ENCODE data around the gene PTTG1.

PTTG1 gene

DNA sequence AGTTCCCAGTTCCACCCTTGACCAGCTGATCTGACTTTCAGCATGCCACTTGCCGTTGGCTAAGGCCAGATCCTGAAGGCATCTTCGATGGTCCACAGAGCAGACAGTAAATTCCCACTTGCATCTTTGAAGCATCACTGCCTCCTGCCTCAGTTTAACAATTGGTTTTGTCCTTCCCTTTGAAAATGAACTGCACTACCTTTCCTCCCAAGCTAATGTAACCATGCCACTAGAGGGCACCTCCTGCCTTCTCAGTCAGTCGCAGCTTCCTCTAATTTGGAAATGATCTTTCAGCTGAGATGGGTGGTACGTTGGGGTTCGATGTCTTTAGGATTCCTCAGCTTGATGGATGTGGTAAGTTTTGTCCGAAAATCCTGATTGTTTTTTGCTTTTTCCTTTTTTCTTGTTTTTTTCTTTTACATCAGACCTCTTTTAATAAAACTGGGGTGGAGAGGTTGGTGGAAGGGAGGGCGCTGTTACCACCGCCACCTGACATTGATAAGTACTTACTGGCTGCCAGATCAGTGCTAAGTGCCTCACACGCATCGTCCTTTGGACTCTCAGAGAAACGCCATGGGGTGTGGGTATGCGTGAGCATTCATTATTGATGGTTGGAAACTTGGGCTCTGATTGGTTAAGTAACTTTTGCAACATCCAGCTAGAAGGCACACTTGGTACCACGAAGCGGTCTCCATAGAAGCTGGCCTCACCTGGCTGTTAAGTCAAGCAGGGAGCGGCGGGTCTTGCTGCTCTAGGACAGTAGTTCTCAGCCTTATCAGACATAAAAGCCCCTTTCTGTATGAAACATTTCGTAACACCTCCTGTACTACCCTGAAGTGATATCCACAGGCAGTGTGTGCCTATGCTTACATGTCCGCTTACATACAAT is 16.9 kb downstream of the PTTG1 start:
- Histone ChIP-seq H3K27me3 (ENCODE audit: control insufficient read depth in 2 of 2, insufficient read depth in 2 of 2, low read length in 2 of 2) (no peaks in the 10 kb centered on the region), H3K9ac (ENCODE audit: low read depth in 1 of 2, low read length in 2 of 2) (peak overlapping the region; percentile 56 to 65), H3K4me3 (ENCODE audit: low read length in 2 of 2) (peak overlapping the region; percentile 69 to 80), H3K9me3 (ENCODE audit: control insufficient read depth in 2 of 2, low read length in 2 of 2) (no peaks in the 10 kb centered on the region), H3K4me1 (ENCODE audit: control insufficient read depth in 2 of 2, insufficient read depth in 2 of 2, low read length in 2 of 2) (peaks cover 5 to 8% of the 10 kb centered on the region in 2 donors), H3K36me3 (ENCODE audit: control insufficient read depth in 2 of 2, insufficient read depth in 2 of 2, low read length in 2 of 2) (no peaks in the 10 kb centered on the region), H3K27ac (ENCODE audit: low read depth in 2 of 2, low read length in 2 of 2) (peak overlapping the region; percentile 23 to 35)

DNA sequence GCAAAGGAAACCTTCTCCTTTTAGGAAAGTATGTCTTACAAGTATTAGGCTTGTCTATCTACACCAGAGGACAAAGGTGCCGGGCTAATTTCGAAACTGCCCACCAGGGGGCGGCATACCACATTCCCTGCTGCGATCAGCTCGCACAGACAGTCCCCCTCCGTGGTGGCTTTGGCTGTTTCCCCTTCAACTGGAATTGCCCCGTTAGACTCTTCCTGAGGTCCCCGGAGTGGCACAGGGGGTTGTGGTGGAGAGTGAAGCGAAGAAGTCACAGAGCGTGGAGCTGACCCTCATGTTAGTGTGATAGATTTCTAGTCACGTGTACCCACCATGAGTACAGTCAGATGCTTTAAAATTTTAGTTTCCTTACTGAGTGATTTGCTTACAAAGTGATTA is 17.5 kb downstream of the PTTG1 start:
- Histone ChIP-seq H3K4me3 (ENCODE audit: low read length in 2 of 2) (peak overlapping the region; percentile 69 to 80), H3K27me3 (ENCODE audit: control insufficient read depth in 2 of 2, insufficient read depth in 2 of 2, low read length in 2 of 2) (no peaks in the 10 kb centered on the region), H3K9me3 (ENCODE audit: control insufficient read depth in 2 of 2, low read length in 2 of 2) (no peaks in the 10 kb centered on the region), H3K36me3 (ENCODE audit: control insufficient read depth in 2 of 2, insufficient read depth in 2 of 2, low read length in 2 of 2) (no peaks in the 10 kb centered on the region), H3K4me1 (ENCODE audit: control insufficient read depth in 2 of 2, insufficient read depth in 2 of 2, low read length in 2 of 2) (peaks cover 5 to 8% of the 10 kb centered on the region in 2 donors), H3K9ac (ENCODE audit: low read depth in 1 of 2, low read length in 2 of 2) (peak overlapping the region; percentile 56 to 65), H3K27ac (ENCODE audit: low read depth in 2 of 2, low read length in 2 of 2) (peak overlapping the region; percentile 23 to 35)

DNA sequence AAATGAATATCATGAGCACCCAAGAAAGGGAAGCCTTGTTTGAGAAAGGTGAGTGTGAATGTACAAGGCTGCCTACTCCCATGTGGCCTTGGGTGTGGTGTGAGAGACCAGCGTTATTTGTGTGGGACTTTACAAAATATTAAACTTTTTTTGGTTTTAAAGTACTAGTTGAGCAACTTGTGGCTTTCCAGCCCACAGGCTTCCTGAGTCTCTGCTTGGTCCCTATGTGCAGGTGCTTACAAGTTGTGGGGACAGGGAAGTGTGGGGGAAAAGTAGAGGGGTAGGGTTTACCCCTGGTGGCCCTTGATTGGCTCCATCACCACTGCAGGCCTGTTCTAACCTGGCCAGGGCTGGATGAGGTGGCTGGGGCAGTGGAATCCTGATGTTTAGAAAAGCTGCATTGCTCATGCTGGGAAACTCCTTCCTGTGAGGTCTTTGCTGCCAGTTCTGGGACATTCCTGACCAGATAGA is 19.7 kb downstream of the PTTG1 start:
- Histone ChIP-seq H3K36me3 (ENCODE audit: control insufficient read depth in 2 of 2, insufficient read depth in 2 of 2, low read length in 2 of 2) (no peaks in the 10 kb centered on the region), H3K4me3 (ENCODE audit: low read length in 2 of 2) (no peak overlapping the region), H3K27ac (ENCODE audit: low read depth in 2 of 2, low read length in 2 of 2) (no peak overlapping the region), H3K9ac (ENCODE audit: low read depth in 1 of 2, low read length in 2 of 2) (no peak overlapping the region), H3K4me1 (ENCODE audit: control insufficient read depth in 2 of 2, insufficient read depth in 2 of 2, low read length in 2 of 2) (peaks cover 5 to 8% of the 10 kb centered on the region in 2 donors), H3K9me3 (ENCODE audit: control insufficient read depth in 2 of 2, low read length in 2 of 2) (no peaks in the 10 kb centered on the region), H3K27me3 (ENCODE audit: control insufficient read depth in 2 of 2, insufficient read depth in 2 of 2, low read length in 2 of 2) (no peaks in the 10 kb centered on the region)

DNA sequence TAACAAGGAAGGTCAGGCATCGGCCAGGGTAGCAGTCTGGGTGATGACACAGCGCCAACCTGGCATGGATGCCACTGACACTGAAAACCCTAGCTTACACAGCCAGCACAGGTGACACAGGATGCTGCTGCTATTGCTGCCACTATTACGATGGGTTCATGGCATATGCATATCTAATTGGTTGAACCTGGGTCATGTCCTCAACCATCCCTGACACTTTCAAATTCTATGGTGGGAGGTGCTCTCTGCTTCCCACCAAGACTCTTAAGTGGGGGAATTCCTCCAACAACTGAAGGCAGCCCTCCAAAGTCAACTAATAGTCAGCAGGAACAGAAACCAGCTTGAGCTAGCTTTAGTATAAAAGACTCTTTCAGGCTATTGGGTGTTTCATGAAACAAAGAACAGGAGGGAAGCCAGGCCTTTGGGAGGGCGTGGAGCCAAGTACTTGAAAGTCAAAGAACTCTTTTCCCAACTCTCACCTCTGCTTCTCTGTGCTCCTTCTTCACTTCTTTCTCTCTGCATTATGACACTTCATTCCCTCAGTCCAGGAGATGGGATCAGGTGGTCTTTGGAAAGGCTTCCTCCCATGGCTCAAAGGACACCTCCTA is 21.3 kb downstream of the PTTG1 start:
- Histone ChIP-seq H3K9ac (ENCODE audit: low read depth in 1 of 2, low read length in 2 of 2) (no peak overlapping the region), H3K36me3 (ENCODE audit: control insufficient read depth in 2 of 2, insufficient read depth in 2 of 2, low read length in 2 of 2) (no peaks in the 10 kb centered on the region)

DNA sequence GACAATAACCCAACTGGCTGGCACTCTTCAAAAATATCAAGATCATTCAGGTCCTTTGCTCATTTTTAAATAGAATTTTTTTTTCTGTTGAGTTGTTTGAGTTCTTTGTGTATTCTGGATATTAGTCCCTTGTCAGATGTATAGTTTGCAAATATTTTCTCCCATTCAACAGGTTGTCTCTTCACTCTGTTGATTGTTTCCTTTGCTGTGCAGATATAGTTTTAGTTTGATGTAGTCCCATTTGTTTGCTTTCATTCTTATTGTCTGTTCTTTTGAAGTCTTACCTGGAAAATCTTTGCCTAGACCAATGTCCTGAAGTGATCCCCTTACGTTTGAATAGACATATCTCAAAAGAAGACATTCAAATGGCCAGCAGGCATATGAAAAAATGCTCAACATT is 22.8 kb downstream of the PTTG1 start:
- Histone ChIP-seq H3K36me3 (ENCODE audit: control insufficient read depth in 2 of 2, insufficient read depth in 2 of 2, low read length in 2 of 2) (no peaks in the 10 kb centered on the region), H3K4me1 (ENCODE audit: control insufficient read depth in 2 of 2, insufficient read depth in 2 of 2, low read length in 2 of 2) (peaks cover 0 to under 1% of the 10 kb centered on the region in 2 donors), H3K27ac (ENCODE audit: low read depth in 2 of 2, low read length in 2 of 2) (no peak overlapping the region), H3K9ac (ENCODE audit: low read depth in 1 of 2, low read length in 2 of 2) (no peak overlapping the region), H3K4me3 (ENCODE audit: low read length in 2 of 2) (no peak overlapping the region), H3K27me3 (ENCODE audit: control insufficient read depth in 2 of 2, insufficient read depth in 2 of 2, low read length in 2 of 2) (no peaks in the 10 kb centered on the region), H3K9me3 (ENCODE audit: control insufficient read depth in 2 of 2, low read length in 2 of 2) (no peaks in the 10 kb centered on the region)

More for the DNA sequence above, 21.3 kb downstream of the PTTG1 start:
- Histone ChIP-seq H3K4me1 (ENCODE audit: control insufficient read depth in 2 of 2, insufficient read depth in 2 of 2, low read length in 2 of 2) (peaks cover 5 to 8% of the 10 kb centered on the region in 2 donors), H3K27me3 (ENCODE audit: control insufficient read depth in 2 of 2, insufficient read depth in 2 of 2, low read length in 2 of 2) (no peaks in the 10 kb centered on the region), H3K4me3 (ENCODE audit: low read length in 2 of 2) (no peak overlapping the region), H3K27ac (ENCODE audit: low read depth in 2 of 2, low read length in 2 of 2) (no peak overlapping the region), H3K9me3 (ENCODE audit: control insufficient read depth in 2 of 2, low read length in 2 of 2) (no peaks in the 10 kb centered on the region)

DNA sequence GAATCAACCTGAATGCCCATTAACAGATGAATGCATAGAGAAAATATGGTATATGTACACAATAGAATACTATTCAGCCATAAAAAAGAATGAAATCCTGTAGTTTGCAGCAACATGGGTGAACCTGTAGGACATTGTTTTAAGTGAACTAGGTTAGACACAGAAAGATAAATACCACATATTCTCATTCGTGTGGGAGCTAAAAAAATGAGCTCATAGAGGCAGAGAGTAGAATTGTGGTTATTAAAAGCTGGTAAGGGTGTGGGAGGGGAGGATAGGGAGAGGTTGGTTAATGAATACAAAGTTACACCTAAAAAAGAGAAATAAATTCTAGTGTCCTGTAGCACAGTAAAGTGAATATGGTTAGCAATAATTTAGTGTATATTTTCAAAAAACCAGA is 23.5 kb downstream of the PTTG1 start:
- Histone ChIP-seq H3K4me3 (ENCODE audit: low read length in 2 of 2) (no peak overlapping the region), H3K27me3 (ENCODE audit: control insufficient read depth in 2 of 2, insufficient read depth in 2 of 2, low read length in 2 of 2) (no peaks in the 10 kb centered on the region), H3K4me1 (ENCODE audit: control insufficient read depth in 2 of 2, insufficient read depth in 2 of 2, low read length in 2 of 2) (no peaks in the 10 kb centered on the region), H3K27ac (ENCODE audit: low read depth in 2 of 2, low read length in 2 of 2) (no peak overlapping the region), H3K9ac (ENCODE audit: low read depth in 1 of 2, low read length in 2 of 2) (no peak overlapping the region), H3K36me3 (ENCODE audit: control insufficient read depth in 2 of 2, insufficient read depth in 2 of 2, low read length in 2 of 2) (no peaks in the 10 kb centered on the region), H3K9me3 (ENCODE audit: control insufficient read depth in 2 of 2, low read length in 2 of 2) (no peaks in the 10 kb centered on the region)

DNA sequence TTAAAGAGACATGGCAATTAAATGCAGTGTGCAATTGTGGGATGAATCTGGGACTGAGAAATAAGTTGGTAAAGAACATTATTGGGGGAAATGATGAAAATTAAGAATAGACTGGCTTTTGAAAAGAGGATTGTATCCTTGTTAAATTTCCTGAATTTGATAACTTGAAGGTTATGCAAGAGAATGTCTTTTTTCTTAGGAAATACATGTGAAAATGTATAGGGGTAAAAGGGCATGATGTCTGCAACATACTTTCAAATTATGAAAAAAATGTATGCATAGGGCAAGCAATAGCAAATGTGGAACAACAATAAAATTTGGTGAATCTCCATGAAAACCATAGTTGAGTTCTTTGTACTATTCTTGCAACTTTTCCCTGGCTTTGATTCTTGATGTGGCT is 24.1 kb downstream of the PTTG1 start:
- Histone ChIP-seq H3K27me3 (ENCODE audit: control insufficient read depth in 2 of 2, insufficient read depth in 2 of 2, low read length in 2 of 2) (no peaks in the 10 kb centered on the region), H3K4me3 (ENCODE audit: low read length in 2 of 2) (no peak overlapping the region), H3K9ac (ENCODE audit: low read depth in 1 of 2, low read length in 2 of 2) (no peak overlapping the region), H3K4me1 (ENCODE audit: control insufficient read depth in 2 of 2, insufficient read depth in 2 of 2, low read length in 2 of 2) (no peaks in the 10 kb centered on the region), H3K27ac (ENCODE audit: low read depth in 2 of 2, low read length in 2 of 2) (no peak overlapping the region), H3K36me3 (ENCODE audit: control insufficient read depth in 2 of 2, insufficient read depth in 2 of 2, low read length in 2 of 2) (no peaks in the 10 kb centered on the region), H3K9me3 (ENCODE audit: control insufficient read depth in 2 of 2, low read length in 2 of 2) (no peaks in the 10 kb centered on the region)

DNA sequence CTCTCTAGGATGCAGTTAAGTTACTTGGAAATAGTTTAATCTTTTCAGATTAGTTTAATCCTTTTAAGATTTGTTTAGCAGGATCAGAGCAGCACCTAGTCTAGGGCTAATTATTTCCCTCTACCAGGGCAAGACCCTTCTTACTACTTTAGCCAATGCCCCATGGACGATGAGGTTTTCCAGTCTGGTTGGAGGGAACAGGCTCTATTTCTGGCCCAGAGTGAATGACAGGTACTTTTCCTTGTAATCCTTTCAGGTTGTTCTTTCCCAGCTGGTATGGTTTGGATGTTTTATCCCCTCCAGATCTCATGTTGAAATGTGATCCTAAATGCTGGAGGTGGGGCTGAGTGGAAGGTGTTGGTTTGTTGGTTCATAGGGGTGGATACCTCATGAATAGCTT is 27.2 kb downstream of the PTTG1 start:
- Histone ChIP-seq H3K27ac (ENCODE audit: low read depth in 2 of 2, low read length in 2 of 2) (no peak overlapping the region), H3K36me3 (ENCODE audit: control insufficient read depth in 2 of 2, insufficient read depth in 2 of 2, low read length in 2 of 2) (no peaks in the 10 kb centered on the region)

DNA sequence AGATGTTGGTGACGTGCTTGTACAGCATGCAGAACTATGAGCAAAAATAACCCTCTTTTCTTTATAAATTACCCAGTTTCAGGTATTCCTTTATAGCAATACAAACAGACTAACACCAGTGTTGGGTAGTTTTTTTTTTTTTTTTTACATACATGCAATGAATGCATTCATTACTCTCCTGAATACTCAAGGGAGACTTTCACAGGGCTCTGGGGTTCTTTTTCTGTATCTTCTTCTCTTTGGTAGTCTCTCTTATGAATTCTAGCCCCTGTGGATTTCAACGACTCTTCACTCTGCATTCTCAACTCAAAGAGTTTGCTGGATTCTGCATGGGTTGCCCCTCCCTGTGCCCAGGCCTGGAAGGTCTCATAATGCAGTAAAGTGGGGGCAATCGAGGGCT is 27.8 kb downstream of the PTTG1 start:
- H3K4me1 ChIP-seq (ENCODE audit: control insufficient read depth in 2 of 2, insufficient read depth in 2 of 2, low read length in 2 of 2): no peaks in the 10 kb centered on the region
- no peak overlapping the region for H3K4me3 ChIP-seq (ENCODE audit: low read length in 2 of 2)
- no peaks in the 10 kb centered on the region for H3K9me3 ChIP-seq (ENCODE audit: control insufficient read depth in 2 of 2, low read length in 2 of 2)
- H3K9ac ChIP-seq (ENCODE audit: low read depth in 1 of 2, low read length in 2 of 2): no peak overlapping the region
- H3K27ac ChIP-seq (ENCODE audit: low read depth in 2 of 2, low read length in 2 of 2): no peak overlapping the region
- no peaks in the 10 kb centered on the region for H3K27me3 ChIP-seq (ENCODE audit: control insufficient read depth in 2 of 2, insufficient read depth in 2 of 2, low read length in 2 of 2)
- H3K36me3 ChIP-seq (ENCODE audit: control insufficient read depth in 2 of 2, insufficient read depth in 2 of 2, low read length in 2 of 2): no peaks in the 10 kb centered on the region

More for the DNA sequence above, 27.2 kb downstream of the PTTG1 start:
- H3K9ac ChIP-seq (ENCODE audit: low read depth in 1 of 2, low read length in 2 of 2): no peak overlapping the region
- H3K4me1 ChIP-seq (ENCODE audit: control insufficient read depth in 2 of 2, insufficient read depth in 2 of 2, low read length in 2 of 2): no peaks in the 10 kb centered on the region
- no peaks in the 10 kb centered on the region for H3K27me3 ChIP-seq (ENCODE audit: control insufficient read depth in 2 of 2, insufficient read depth in 2 of 2, low read length in 2 of 2)
- H3K9me3 ChIP-seq (ENCODE audit: control insufficient read depth in 2 of 2, low read length in 2 of 2): no peaks in the 10 kb centered on the region
- no peak overlapping the region for H3K4me3 ChIP-seq (ENCODE audit: low read length in 2 of 2)

DNA sequence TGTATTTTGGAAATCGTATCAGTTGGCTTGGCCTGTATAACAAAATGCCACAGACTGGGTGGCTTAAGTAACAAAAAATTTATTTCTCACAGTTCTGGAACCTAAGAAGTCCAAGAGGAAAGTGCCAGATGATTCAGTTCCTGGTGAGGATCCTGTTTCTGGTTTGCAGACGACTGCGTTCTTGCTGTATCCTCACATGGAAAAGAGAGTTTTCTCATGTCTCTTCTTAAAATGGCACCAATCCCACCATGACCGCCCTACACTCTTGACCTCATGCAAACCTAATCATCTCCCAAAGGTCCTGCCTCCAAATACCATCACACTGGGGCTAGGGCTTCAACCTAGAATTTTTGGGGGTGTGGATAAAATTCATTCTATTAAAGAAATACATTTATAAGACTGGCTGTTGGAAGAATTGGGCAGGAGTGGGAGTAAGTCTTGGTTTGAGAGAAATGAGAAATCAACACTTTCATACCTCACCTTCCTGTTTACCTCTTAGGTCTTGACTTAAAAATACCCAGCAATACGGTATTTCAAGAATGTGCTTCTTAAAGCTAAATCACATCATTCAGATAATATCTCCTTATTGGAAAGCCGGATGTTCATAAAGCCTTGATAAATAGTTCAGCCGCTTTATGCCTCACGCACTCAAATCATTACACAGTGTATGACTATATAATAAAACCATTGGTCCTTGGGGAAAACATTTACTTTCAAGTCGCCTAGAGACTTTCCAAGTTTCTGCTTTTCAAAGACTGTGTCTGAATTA is 28.7 kb downstream of the PTTG1 start:
- H3K9me3 ChIP-seq (ENCODE audit: control insufficient read depth in 2 of 2, low read length in 2 of 2): no peaks in the 10 kb centered on the region

More for the DNA sequence above, 28.7 kb downstream of the PTTG1 start:
- Histone ChIP-seq H3K27ac (ENCODE audit: low read depth in 2 of 2, low read length in 2 of 2) (no peak overlapping the region), H3K27me3 (ENCODE audit: control insufficient read depth in 2 of 2, insufficient read depth in 2 of 2, low read length in 2 of 2) (no peaks in the 10 kb centered on the region), H3K4me1 (ENCODE audit: control insufficient read depth in 2 of 2, insufficient read depth in 2 of 2, low read length in 2 of 2) (no peaks in the 10 kb centered on the region), H3K36me3 (ENCODE audit: control insufficient read depth in 2 of 2, insufficient read depth in 2 of 2, low read length in 2 of 2) (no peaks in the 10 kb centered on the region), H3K9ac (ENCODE audit: low read depth in 1 of 2, low read length in 2 of 2) (no peak overlapping the region), H3K4me3 (ENCODE audit: low read length in 2 of 2) (no peak overlapping the region)
